Heart right ventricle (tissue), 16 donors: Measurements from ENCODE around the gene SOHLH2. TPM values are rescaled to one million over a fixed set of nuclear protein-coding genes. Genes with fewer than 3 reads are reported as not detected.

ENCODE experiments used
- ATAC-seq, 8 donors: fragments of 200-7000 bp; cut with Tn5 transposase; one replicate each; pipeline ENCODE4 v1.9.1; 2020; ENCODE audit warnings: mild to moderate bottlenecking in 8 of 8, moderate library complexity in 8 of 8, moderate number of reproducible peaks in 1 of 8
- DNase-seq, 2 donors: peaks; one replicate each; pipeline ENCODE4 v3.0.0-alpha.2; 2020
- H3K27ac ChIP-seq, 10 donors: fragments of 200-600 bp; sonication (generic) in 2 of 10; one replicate each; pipeline versions ENCODE4 v1.5.0 to v1.8.0; 2020 to 2022; ENCODE audit warnings: mild to moderate bottlenecking in 3 of 10
- H3K27me3 ChIP-seq, 7 donors: fragments of 200-600 bp; one replicate each; pipeline ENCODE4 v1.8.0; 2021 to 2022; ENCODE audit warnings: mild to moderate bottlenecking in 2 of 7
- H3K36me3 ChIP-seq, 9 donors: fragments of 200-600 bp; sonication (generic) in 1 of 9; one replicate each; pipeline versions ENCODE4 v1.5.0 to v1.8.0; 2020 to 2022; ENCODE audit warnings: mild to moderate bottlenecking in 2 of 9
- H3K4me1 ChIP-seq, 9 donors: fragments of 200-600 bp; sonication (generic) in 1 of 9; one replicate each; pipeline versions ENCODE4 v1.5.0 to v1.8.0; 2020 to 2022; ENCODE audit warnings: mild to moderate bottlenecking in 4 of 9
- H3K4me3 ChIP-seq, 10 donors: fragments of 200-600 bp; sonication (generic) in 2 of 10; one replicate each; pipeline versions ENCODE4 v1.5.0 to v1.8.0; 2020 to 2022; ENCODE audit warnings: mild to moderate bottlenecking in 7 of 10, moderate library complexity in 2 of 10
- H3K9me3 ChIP-seq, 11 donors: fragments of 200-600 bp in 10 of 11; sonication (generic) in 2 of 11; one replicate each; pipeline versions ENCODE4 v1.5.0 to v1.8.0; 2013 to 2022; ENCODE audit warnings: mild to moderate bottlenecking in 2 of 11, control low read depth in 1 of 11, moderate library complexity in 1 of 11
- WGBS, 2 donors: extraction: QIAGEN DNeasy Blood & Tissue Kit; methylation state at CpG; one replicate each; pipeline ENCODE4 v1.1.7; 2013; ENCODE audit warnings: inconsistent platforms in 1 of 2; 5-methylcytosine and 5-hydroxymethylcytosine counted together
- intact Hi-C, 10 donors: fragments of 100-400 bp; cut with DNase I; formaldehyde crosslinking; loops; one replicate each; pipeline versions ENCODE4 v1.11.1 to v1.14.2; 2022
- polyA plus RNA-seq, 2 donors: library from polyadenylated mRNA; stranded (reverse); fragments of 200-250 nt; gene quantifications; one replicate each; pipeline ENCODE4 v1.2.3, GENCODE V29; 2013
- total RNA-seq, 10 donors: library from RNA; stranded (reverse); fragmentation: NEBNext Ultra II Directional in 3 of 10; extraction: Animal tissue kit (Norgen Biotek cat#: 25700) in 3 of 10; gene quantifications; one replicate each; pipeline versions ENCODE4 v1.2.1 to v1.2.4, GENCODE V29; 2021 to 2023
- TF ChIP-seq, protein P1 (sequence below), 9 donors: fragments of 200-600 bp; sonication (generic) in 2 of 9; IDR thresholded peaks; one replicate each; pipeline versions ENCODE4 v1.5.0 to v1.8.0; 2021 to 2022; ENCODE audit warnings: antibody characterized with exemption in 9 of 9, mild to moderate bottlenecking in 5 of 9, moderate library complexity in 1 of 9
- donor health status: Arrhythmogenic right ventricular cardiomyopathy.
- donor health status: ischemic (EF 13 %, LVEDD 7.1; RV severe dilation, severe dysfunction).
- donor health status: healthy with polysubstance abuse.
- donor health status: DM: no; HTN: yes; CAD: no.
- donor health status: DM: no; HTN: no; CAD: no.
- donor health status: ischemic (EF 25% LVEDD 6.9; RV normal size, moderate dysfunction).
- donor health status: ischemic (EF 25% LVEDD 5.7; RV mildly dilated, moderate dysfunction).
- donor health status: healthy.
- donor health status: DM: yes; HTN: yes; CAD: no.
- donor health status: Ischemic cardiomyopathy.
- donor health status: ischemic (EF 35%, LVEDD 5.7; RV mildly dilated, moderate dysfunction).
- donor health status: nonischemic (EF 11% LVEDD 7.7; RV severe dilation, severe dysfunction).
- donor health status: DM: yes; HTN: yes; CAD: no.
- donor health status: PGD.
- donor health status: ischemic (EF 29% LVEDD 5.4; RV normal size, mild dysfunction).
- donor health status: nonischemic (EF 23%, LVEDD 6.1; RV moderate dilation, normal function).

Gene SOHLH2
- total and polyA plus RNA-seq, 12 donors, result 0.10 to 3.0 (median 0.79) TPM; not detected in 2

DNA sequence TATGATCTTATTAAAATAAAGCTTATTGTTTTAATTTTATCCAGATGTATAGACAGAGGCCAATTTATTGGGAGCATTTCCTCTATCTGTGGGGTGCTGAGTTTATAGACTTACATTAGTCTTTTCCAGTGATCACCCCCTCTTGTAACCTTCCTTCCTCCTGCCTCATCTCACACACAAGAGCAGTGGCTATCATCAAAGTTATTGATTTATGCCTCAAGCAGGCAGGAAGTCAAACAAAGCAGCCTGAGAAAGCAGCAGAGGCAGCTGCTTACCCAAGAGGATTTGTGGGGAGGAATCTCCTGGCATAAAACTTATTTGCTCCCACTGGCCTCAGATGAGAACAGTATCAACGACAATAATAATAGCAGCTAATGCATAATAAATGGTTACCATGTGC lies 56.9 kb downstream of the SOHLH2 start:
- intact Hi-C loops, result loop anchor here in 2 of 10 donors (10.0 kb wide), 2 partner anchors 163 to 173 kb away; no protein-coding TSS in a partner anchor
- DNase-seq (no peak), ATAC-seq (no peak)
- H3K9me3 ChIP-seq, result peaks cover 0 to under 1% (median 0%) of the 10 kb centered on the region in 11 donors
- WGBS, 2 donors, result 40 to 78% methylated on average over 1 of the region's 1 CpG
- H3K27me3 ChIP-seq, result peaks cover 0 to 11% (median 0%) of the 10 kb centered on the region in 7 donors
- no peak overlapping the region for H3K4me3 ChIP-seq
- no peaks in the 10 kb centered on the region for H3K36me3 ChIP-seq
- TF ChIP-seq, protein P1, sequence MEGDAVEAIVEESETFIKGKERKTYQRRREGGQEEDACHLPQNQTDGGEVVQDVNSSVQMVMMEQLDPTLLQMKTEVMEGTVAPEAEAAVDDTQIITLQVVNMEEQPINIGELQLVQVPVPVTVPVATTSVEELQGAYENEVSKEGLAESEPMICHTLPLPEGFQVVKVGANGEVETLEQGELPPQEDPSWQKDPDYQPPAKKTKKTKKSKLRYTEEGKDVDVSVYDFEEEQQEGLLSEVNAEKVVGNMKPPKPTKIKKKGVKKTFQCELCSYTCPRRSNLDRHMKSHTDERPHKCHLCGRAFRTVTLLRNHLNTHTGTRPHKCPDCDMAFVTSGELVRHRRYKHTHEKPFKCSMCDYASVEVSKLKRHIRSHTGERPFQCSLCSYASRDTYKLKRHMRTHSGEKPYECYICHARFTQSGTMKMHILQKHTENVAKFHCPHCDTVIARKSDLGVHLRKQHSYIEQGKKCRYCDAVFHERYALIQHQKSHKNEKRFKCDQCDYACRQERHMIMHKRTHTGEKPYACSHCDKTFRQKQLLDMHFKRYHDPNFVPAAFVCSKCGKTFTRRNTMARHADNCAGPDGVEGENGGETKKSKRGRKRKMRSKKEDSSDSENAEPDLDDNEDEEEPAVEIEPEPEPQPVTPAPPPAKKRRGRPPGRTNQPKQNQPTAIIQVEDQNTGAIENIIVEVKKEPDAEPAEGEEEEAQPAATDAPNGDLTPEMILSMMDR (IDR thresholded peaks at IDR 0.05), result no peak
- peaks cover 0 to 10% (median 7%) of the 10 kb centered on the region in 9 donors for H3K4me1 ChIP-seq
- no peak overlapping the region for H3K27ac ChIP-seq

DNA sequence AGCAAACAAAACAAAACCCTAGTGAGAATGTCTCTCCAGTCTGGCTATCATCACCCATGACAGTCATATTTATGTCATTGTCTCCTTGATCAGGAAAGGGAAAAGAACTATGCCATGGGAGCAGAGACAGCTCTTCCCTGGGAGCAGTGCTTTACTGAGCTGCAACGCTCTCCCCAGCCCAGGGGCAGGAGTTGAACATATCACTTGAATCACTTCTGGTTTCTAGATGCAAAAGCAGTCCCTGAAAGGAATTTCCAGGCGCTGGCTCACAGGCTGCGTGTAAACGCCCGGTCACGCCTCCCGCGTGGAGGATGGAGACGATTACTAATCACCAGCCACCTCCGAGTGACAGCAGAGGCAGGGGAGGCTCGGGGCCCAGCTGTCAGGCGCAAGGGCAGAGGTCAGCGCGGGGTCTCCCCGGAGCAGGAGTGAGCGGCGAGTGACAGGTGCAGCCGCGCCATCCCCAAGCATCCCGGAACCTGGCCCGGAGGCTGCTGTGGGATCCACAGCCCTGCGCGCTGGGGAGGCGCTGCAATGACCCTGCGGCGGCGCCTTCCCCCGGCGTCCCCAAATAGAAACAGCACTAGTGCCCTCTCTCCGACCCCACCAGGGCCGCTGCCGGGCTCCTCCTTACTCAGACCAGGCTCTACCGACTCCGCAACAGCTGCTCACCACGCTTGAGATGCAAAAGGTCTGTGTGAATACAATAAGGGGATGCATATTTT lies 59.6 kb downstream of the SOHLH2 start:
- no peaks in the 10 kb centered on the region for H3K36me3 ChIP-seq
- intact Hi-C loops, result loop anchor here in 2 of 10 donors (10.0 kb wide), 2 partner anchors 160 to 170 kb away; no protein-coding TSS in a partner anchor
- H3K27ac ChIP-seq, result peak overlapping the region in 2 of 10 donors; percentile 18 to 37
- peaks cover 0 to 10% (median 7%) of the 10 kb centered on the region in 9 donors for H3K4me1 ChIP-seq
- H3K9me3 ChIP-seq, result peaks cover 0 to 11% (median 0%) of the 10 kb centered on the region in 11 donors
- peak; percentile 63 to 95 (median 80) for ATAC-seq
- TF ChIP-seq, protein P1 (IDR thresholded peaks at IDR 0.05), result peak in 1 of 9 donors; percentile 12
- peak; percentile 7 to 27 for DNase-seq
- 3 to 7% methylated on average over 35 of the region's 35 CpGs for WGBS, 2 donors
- peaks cover 0 to 11% (median 0%) of the 10 kb centered on the region in 7 donors for H3K27me3 ChIP-seq
- peak overlapping the region in 9 of 10 donors; percentile 18 to 54 (median 41) for H3K4me3 ChIP-seq

DNA sequence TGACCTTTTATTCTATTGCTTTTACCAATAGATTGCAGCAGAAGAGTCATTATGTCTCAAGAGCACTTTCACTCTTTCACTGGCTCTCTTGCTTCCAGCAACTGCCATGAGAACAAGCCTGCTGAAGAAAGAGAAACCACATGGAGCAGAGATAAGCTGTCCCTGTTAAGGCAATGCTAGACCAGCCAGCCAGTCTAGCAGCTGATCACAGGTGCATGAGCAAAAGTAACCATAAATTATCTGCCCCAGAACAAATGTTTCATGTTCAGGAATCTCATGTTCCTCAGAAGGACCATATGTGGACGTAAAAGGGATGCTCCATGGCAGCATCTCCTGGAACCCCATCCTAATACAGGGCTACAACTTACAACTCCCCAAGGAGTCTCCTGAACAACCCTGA lies 62.8 kb downstream of the SOHLH2 start:
- Histone ChIP-seq H3K27me3 (peaks cover 0 to 11% (median 0%) of the 10 kb centered on the region in 7 donors), H3K27ac (no peak overlapping the region), H3K36me3 (no peaks in the 10 kb centered on the region), H3K4me3 (no peak overlapping the region), H3K4me1 (peaks cover 0 to 21% (median 7%) of the 10 kb centered on the region in 9 donors), H3K9me3 (peaks cover 0 to 11% (median 3%) of the 10 kb centered on the region in 11 donors)
- DNase-seq (no peak), ATAC-seq (no peak)
- TF ChIP-seq, protein P1 (IDR thresholded peaks at IDR 0.05), result no peak
- 90 to 91% methylated on average over 1 of the region's 1 CpG for WGBS, 2 donors
- intact Hi-C loops, result loop anchor here in 2 of 10 donors (10.0 kb wide), 2 partner anchors 157 to 167 kb away; no protein-coding TSS in a partner anchor

DNA sequence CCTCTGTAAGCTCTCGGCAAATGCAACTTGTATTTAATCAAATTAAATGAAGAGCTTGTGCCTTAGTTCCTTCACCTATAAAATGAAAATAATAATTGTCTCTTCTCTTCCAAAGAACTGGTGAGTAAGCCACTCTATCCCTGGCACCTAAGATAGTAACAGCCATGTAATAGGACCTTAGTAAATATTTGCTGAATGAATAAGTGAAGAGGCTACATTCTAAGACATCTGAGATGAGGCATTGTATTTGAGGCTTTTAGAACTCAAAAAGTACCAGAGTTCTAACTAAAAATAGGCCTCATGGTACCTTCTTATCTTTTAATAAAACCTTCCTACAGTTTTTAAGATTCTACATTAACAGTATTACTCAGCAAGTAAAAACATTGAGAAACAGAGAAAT lies 65.9 kb downstream of the SOHLH2 start:
- no peak for ATAC-seq
- intact Hi-C loops, result no loop called here
- no peak overlapping the region for H3K27ac ChIP-seq
- H3K27me3 ChIP-seq, result no peaks in the 10 kb centered on the region
- DNase-seq, result no peak
- no peaks in the 10 kb centered on the region for H3K36me3 ChIP-seq
- WGBS, 2 donors, result 91 to 94% methylated on average over 1 of the region's 1 CpG
- TF ChIP-seq, protein P1 (IDR thresholded peaks at IDR 0.05), result no peak
- peaks cover 0 to 11% (median 0%) of the 10 kb centered on the region in 9 donors for H3K4me1 ChIP-seq
- H3K9me3 ChIP-seq, result peaks cover 0 to 24% (median 3%) of the 10 kb centered on the region in 11 donors
- no peak overlapping the region for H3K4me3 ChIP-seq
